Measurements from ENCODE around the gene NFATC1. TPM values are rescaled to one million over a fixed set of nuclear protein-coding genes. Genes with fewer than 3 reads are reported as not detected.
A peak's percentile ranks its signal among the peaks of the same experiment; 100 is the strongest.

The NFATC1 gene
- total RNA-seq, 1 donor from 2014 or later = 5.6 TPM

DNA sequence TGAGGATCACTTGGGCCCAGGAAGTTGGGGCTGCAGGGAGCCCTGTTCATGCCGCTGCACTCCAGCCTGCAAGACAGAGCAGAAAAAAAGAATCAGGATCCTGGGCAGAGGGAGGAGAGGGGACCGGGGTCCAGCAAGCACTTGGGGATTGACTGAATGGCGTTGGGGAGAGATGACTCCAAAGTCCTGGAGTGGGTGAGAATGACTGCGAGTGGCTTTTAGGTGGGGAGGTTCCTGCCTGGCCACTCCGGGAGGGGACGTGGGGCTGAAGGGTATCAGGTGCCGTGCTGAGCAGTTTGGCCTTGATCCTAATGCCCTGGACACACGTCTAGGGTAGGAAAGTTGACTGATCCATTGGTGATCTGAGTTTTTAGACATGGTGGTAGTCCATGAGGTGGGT, 3.5 kb upstream of the NFATC1 start:
- DNase-seq (ENCODE audit: low spot score, unreplicated experiment) = no peak
- Mint-ChIP-seq H3K27me3 (peaks cover 68% of the 10 kb centered on the region), H3K9me3 (ENCODE audit: low read depth) (no peaks in the 10 kb centered on the region), H3K4me1 (ENCODE audit: low read depth) (peaks cover 11% of the 10 kb centered on the region), H3K27ac (peak overlapping the region; percentile 4), H3K4me3 (ENCODE audit: low read depth) (no peak overlapping the region), H3K36me3 (ENCODE audit: insufficient read depth) (peaks cover 1% of the 10 kb centered on the region)
- TF ChIP-seq CTCF (IDR thresholded peaks at IDR 0.05; ENCODE audit: unreplicated experiment) = no peak

DNA sequence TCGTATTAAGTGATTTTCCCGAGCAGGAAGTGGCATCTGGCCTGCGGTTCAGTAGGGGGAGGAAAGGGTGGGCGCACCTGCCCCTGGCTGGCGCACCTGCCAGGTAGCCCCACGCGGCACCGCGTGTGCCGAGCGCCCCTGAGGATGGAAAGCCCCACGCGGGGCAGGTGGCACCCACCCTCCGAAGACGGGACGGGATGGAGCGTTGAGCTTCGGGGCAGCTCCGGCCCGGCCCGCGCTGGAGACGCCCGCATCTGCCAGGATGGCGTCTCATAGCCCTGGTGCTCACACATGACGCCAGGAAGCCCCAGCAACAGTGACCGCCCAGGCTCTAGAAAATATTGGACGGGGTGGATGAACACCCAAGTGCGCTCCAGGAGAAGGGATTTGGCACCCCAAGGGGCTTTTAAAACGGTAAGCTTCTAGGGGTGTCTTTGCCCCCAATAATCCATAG, 2.5 kb upstream of the NFATC1 start:
- peaks cover 71% of the 10 kb centered on the region for H3K27me3 Mint-ChIP-seq
- DNase-seq (ENCODE audit: low spot score, unreplicated experiment) = no peak
- H3K4me3 Mint-ChIP-seq (ENCODE audit: low read depth) = peak overlapping the region; percentile 53
- no peak for TF ChIP-seq CTCF (IDR thresholded peaks at IDR 0.05; ENCODE audit: unreplicated experiment)
- H3K36me3 Mint-ChIP-seq (ENCODE audit: insufficient read depth) = no peaks in the 10 kb centered on the region
- peak overlapping the region; percentile 49 for H3K27ac Mint-ChIP-seq
- no peaks in the 10 kb centered on the region for H3K9me3 Mint-ChIP-seq (ENCODE audit: low read depth)
- peaks cover 4% of the 10 kb centered on the region for H3K4me1 Mint-ChIP-seq (ENCODE audit: low read depth)

- H3K4me1 Mint-ChIP-seq (ENCODE audit: low read depth) = peaks cover 3% of the 10 kb centered on the region
- peak overlapping the region; percentile 49 for H3K27ac Mint-ChIP-seq
These were observed 1.8 kb upstream of the NFATC1 start for GRCh38 chr18:79393635-79394533.

GRCh38 chr18:79394534-79395307, 1.0 kb upstream of the NFATC1 start:
- peaks cover 4% of the 10 kb centered on the region for H3K4me1 Mint-ChIP-seq (ENCODE audit: low read depth)
- DNase-seq (ENCODE audit: low spot score, unreplicated experiment) = no peak
- no peaks in the 10 kb centered on the region for H3K9me3 Mint-ChIP-seq (ENCODE audit: low read depth)
- peaks cover 67% of the 10 kb centered on the region for H3K27me3 Mint-ChIP-seq
- no peak overlapping the region for H3K27ac Mint-ChIP-seq
- H3K36me3 Mint-ChIP-seq (ENCODE audit: insufficient read depth) = no peaks in the 10 kb centered on the region
- peak overlapping the region; percentile 45 for H3K4me3 Mint-ChIP-seq (ENCODE audit: low read depth)
- no peak for TF ChIP-seq CTCF (IDR thresholded peaks at IDR 0.05; ENCODE audit: unreplicated experiment)

More at GRCh38 chr18:79393635-79394533, 1.8 kb upstream of the NFATC1 start:
- H3K9me3 Mint-ChIP-seq (ENCODE audit: low read depth) = no peaks in the 10 kb centered on the region
- no peak for DNase-seq (ENCODE audit: low spot score, unreplicated experiment)
- no peaks in the 10 kb centered on the region for H3K36me3 Mint-ChIP-seq (ENCODE audit: insufficient read depth)
- peak overlapping the region; percentile 64 for H3K4me3 Mint-ChIP-seq (ENCODE audit: low read depth)
- no peak for TF ChIP-seq CTCF (IDR thresholded peaks at IDR 0.05; ENCODE audit: unreplicated experiment)
- H3K27me3 Mint-ChIP-seq = peaks cover 71% of the 10 kb centered on the region

DNA sequence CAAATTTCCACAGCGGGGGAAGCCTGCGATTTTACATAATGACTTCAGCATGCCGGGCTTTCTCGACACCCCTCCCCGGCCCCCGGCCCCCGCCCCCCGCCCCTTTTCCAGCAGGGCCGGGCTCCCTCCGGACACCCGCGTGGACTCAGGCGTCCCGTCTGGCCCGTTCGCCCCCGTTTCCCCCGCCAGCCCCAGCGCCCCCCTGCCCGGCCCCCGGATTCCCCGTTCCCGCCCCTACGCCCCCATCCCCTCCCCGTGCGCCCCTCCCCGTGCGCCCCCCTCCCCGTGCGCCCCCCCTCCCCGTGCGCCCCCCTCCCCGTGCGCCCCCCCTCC, 456 bp upstream of the NFATC1 start:
- Mint-ChIP-seq H3K9me3 (ENCODE audit: low read depth) (no peaks in the 10 kb centered on the region), H3K27ac (no peak overlapping the region), H3K27me3 (peaks cover 64% of the 10 kb centered on the region), H3K36me3 (ENCODE audit: insufficient read depth) (no peaks in the 10 kb centered on the region), H3K4me3 (ENCODE audit: low read depth) (no peak overlapping the region), H3K4me1 (ENCODE audit: low read depth) (peaks cover 4% of the 10 kb centered on the region)
- no peak for DNase-seq (ENCODE audit: low spot score, unreplicated experiment)
- TF ChIP-seq CTCF (IDR thresholded peaks at IDR 0.05; ENCODE audit: unreplicated experiment) = no peak

Measured in progenitor cell of endocrine pancreas (in vitro differentiated cells).